22Rv1 (cell line): ENCODE data around the gene PHF10.

Experiments used
- CTCF ChIP-seq: fragments of 450-650 bp; IDR thresholded peaks from 2 replicates; pipeline ENCODE4 v1.5.1; 2017; ENCODE audit warnings: mild to moderate bottlenecking
- ZFX ChIP-seq: fragments of 450-650 bp; IDR thresholded peaks from 2 replicates; pipeline ENCODE4 v1.6.1; 2017; ENCODE audit warnings: antibody characterized with exemption, borderline replicate concordance

GRCh38 chr6:169755162-169755561 lies 30.9 kb upstream of the PHF10 start:
- no peak for TF ChIP-seq CTCF
- TF ChIP-seq ZFX: no peak
